ENCODE results near the gene PLCXD3.

PLCXD3 gene

GRCh38 chr5:41286165-41286564 lies 224.2 kb downstream of the PLCXD3 start:
- DNase-seq (ENCODE audit: low read depth, low spot score), result no peak

GRCh38 chr5:41284938-41285337 lies 225.5 kb downstream of the PLCXD3 start:
- no peak for DNase-seq (ENCODE audit: low read depth, low spot score)

DNA sequence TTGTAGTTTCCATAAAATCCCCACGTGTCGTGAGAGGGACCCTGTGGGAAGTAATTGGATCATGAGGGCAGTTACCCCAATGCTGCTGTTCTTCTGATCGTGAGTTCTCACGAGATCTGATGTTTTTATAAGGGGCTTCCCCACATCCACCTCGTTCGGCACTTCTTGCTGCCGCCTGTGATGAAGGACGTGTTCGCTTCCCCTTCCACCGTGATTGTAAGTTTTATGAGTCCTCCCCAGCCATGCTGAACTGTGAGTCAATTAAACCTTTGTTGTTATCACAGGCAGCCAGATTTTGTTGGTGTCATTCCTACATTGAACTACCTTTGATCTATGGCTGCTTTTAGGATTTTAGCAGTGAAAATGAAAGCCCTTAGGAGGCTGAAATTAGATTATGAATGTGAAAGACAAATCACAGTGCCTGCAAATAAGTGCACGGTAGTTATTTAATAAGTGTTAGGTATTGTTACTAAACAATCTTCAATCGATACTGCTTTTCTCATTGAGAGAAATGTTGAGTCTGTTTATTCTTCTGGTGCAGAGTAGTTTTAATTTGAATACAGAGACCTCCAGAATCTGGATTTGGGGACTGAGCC lies 229.1 kb downstream of the PLCXD3 start:
- no peak for DNase-seq (ENCODE audit: low read depth, low spot score)

GRCh38 chr5:41279040-41279439 lies 231.4 kb downstream of the PLCXD3 start:
- DNase-seq (ENCODE audit: low read depth, low spot score), result no peak

- no peak for DNase-seq (ENCODE audit: low read depth, low spot score)
Observed at GRCh38 chr5:41277476-41278245, 232.7 kb downstream of the PLCXD3 start.

DNA sequence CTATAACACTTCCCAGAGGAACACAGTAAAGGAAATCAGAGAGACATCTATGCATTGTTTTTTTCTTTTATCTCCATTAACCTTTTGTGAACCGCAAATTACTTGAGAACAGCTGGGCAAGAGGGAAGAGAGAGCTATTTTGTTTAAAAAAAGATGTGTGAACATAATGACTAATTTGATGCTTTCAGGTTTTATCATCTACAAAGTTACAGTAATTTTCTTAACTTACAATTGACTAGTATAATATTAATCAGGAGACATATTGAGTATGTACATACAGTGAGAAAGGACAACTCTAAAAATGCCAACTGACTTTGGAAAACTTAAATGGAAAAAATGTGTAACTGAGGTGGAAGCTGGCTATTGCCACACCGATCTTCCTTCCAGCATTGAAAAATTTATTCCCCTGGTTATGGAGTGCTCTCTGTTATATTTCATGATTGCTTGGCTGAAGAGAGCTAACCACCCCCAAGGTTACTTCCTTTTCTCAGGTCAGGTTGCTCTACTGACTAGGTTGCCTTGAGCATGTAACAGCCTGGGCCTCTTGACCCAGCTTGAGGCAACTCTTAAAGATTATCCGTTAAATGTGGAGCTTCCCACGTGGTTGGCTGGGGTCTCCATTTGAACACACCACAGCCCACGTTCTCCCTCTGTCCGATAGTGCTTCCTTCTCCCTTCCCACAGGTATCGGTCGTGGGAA lies 234.4 kb downstream of the PLCXD3 start:
- no peak for DNase-seq (ENCODE audit: low read depth, low spot score)

DNA sequence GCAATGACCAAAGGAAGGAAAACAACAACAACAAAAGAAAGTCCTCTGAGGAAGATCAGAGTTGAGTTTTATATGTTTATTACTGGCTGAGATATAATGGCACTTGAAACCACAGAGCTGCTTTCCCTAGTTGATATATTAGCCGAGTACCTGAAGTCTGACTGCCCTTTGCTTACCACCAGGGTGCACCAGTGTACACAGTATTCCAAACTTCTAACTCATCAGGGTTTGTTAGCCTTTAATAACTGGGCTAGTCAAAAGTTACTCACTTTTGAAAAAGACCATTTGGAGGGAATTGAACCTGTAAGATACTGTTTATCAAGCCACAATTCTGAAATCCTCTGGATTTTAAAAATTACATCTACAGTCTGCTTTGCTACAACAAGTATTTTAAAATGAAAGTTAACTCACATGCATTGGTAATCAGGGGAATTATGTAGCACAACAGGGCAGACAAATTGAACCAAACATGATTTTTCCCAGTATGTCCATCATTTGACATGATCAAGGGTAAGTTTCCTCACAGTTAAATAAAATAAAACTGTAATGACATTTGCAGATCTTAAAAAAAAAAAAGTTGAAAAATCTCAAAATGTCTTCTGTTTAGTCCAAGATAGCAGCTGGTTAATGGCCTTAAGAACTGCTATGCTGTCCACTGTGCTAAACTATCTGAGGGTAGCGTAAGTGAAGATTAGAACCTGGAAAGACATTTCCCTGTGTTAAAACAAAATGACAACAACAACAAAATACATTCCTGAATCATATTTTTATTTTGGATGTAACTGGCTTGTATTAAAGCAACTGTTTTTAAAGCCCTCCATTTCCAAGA lies 239.8 kb downstream of the PLCXD3 start:
- peak; percentile 4 for DNase-seq (ENCODE audit: low read depth, low spot score)

DNA sequence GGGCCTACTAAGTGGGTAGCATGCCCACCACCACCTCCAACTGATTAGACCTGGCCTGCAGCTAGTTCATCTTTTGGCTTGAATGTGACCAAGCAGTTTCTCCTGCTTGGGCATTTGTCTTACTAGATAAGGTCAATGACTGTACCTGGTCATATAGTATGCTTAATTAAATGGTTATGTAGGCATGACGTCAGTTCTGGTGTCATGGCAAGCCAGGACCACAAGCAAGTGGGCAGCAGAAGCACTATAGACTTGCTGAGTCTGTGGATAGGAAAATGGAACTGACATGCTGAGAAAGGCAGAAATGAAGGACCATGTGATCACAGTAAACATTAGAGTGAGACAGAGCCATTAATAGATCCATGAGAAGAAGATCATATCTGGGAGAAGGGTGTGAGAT lies 241.5 kb downstream of the PLCXD3 start:
- DNase-seq (ENCODE audit: low read depth, low spot score), result no peak

- no peak for DNase-seq (ENCODE audit: low read depth, low spot score)
Observed at GRCh38 chr5:41266377-41266776, 244.0 kb downstream of the PLCXD3 start.

GRCh38 chr5:41264019-41264418 lies 246.4 kb downstream of the PLCXD3 start:
- DNase-seq (ENCODE audit: low read depth, low spot score), result no peak

DNA sequence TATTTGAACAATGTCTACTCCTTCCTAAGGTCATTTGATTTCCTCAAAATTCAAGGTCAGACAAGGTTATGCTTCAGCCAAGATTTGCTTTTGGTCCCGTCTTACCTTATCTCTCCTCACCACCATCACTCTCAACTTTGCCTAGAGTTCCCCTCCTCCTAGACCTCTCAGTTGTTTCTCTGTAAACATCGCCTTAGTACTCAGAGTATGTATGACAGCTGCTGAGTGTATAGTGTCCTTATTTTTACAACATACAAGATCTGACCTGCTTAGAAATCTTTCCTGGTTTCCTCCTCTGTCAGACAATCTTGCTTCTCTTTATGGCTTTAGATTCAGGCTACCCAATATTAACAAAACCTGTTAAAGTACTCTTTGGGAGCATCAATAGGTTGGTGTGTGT lies 247.1 kb downstream of the PLCXD3 start:
- DNase-seq (ENCODE audit: low read depth, low spot score), result no peak
